Activated CD8-positive, alpha-beta memory T cell treated with anti-CD3 and anti-CD28 coated beads, Interleukin-2, amount 50 U/mL, for 24 hours (primary cell): Measurements from ENCODE around the gene CCDC157.
"Not testable (repeated sequence)": the region's sequence is repeated elsewhere in the genome, so short reads cannot be mapped to it uniquely, and the experiment has no call there.

ENCODE experiments used
- DNase-seq: peaks from one replicate; pipeline ENCODE4 v3.0.0-alpha.2; 2020; ENCODE audit errors: extremely low read depth

CCDC157 gene

DNA sequence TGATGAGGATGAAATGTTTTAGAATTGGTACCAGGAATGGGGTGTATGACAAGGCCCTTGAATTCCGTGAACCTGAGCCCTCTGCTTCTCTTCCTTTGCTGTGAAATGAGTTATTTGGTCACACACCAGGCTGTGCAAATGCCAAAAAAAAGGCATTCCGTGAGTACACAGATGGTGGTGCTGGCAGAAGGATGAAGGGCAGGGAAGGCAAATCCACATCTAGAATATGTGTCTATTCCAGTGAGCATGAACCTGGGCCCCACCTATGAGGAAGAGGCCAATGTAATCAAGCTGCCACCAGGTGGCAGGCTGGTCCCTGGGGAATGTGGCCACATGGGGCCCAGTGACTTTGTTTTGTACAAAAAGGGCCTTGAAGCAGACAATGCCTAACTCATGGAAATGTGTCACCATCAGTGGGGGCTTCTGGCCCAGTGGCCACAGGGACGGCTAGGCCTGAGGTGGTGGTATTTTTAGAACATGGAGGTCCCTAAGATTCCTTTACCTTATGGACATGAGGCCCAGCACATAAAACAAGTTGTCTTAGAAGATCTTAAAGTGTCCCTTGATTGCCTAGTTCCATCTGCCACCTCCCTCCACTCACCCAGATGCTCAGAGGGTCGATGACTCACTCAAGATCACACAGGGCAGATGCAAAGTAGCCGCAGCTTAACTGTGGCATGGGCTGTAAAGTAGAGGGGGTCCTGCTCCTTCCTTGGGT, 34.3 kb downstream of the CCDC157 start:
- DNase-seq: peak; percentile 42

GRCh38 chr22:30392661-30393321, 36.0 kb downstream of the CCDC157 start:
- no peak for DNase-seq

GRCh38 chr22:30393322-30393680, 36.5 kb downstream of the CCDC157 start:
- DNase-seq: no peak

DNA sequence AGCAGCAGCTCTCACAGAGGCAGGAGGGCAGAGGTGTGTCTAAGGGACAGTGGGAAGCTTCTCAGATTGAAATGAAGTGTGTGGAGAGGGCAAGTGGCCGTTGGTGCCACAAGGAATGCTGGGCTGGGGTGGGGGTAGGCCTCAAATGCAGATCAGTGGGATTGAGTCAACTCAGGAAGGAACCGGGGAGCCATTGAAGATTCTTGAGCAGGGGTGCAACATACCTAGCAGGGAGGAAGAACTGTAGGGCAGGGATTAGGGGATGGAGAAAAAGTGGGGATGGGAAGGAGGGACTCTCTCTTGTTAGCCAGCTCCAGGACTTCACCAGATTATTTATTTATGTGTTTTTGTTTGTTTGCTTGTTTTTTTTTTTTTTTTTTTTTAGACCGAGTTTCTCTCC, 37.1 kb downstream of the CCDC157 start:
- DNase-seq: no peak

DNA sequence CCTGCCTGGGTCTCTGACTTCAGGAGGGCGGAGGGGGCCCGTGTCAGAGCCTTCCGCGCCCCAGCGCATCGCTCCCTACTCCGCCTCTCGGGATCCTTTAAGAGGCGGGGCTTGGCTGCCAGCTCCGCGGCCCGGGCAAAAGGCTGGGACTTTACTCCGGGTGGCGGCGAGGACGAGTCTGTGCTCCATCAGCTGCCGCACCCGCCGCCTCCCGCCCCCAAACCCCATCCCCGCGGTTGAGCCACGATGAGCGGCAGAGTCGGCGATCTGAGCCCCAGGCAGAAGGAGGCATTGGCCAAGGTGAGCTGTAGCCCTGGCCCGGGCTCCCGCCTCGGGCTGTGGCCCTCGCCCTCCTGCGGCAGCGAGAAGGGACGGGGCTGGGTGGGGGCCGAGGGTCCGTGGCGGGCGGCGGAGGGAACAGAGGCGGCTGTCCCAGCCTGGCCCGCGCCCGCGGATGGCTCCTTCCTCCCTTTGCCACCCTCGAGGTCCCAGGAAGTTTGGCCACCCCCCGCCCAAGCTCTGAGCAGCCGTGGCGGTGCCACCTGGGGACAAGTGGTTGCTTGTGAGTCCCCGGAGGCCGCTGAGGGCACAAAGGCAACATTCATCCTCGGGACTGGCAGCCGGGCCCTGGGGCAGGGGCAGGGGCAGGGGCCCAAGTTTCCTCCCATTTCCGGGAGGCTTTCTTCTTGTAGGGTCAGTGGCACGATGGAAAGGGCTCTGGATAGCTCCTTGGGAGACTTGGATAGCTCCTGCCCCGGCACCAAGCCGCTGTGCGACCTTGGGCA, 40.3 kb downstream of the CCDC157 start, which contains the start of gene SEC14L2:
Gene SEC14L2, plus strand, starts transcription at position 148 of the 785 bp plus-strand sequence. Its CDS starts 99 bp downstream, at position 247.
- DNase-seq: peak; percentile 19

DNA sequence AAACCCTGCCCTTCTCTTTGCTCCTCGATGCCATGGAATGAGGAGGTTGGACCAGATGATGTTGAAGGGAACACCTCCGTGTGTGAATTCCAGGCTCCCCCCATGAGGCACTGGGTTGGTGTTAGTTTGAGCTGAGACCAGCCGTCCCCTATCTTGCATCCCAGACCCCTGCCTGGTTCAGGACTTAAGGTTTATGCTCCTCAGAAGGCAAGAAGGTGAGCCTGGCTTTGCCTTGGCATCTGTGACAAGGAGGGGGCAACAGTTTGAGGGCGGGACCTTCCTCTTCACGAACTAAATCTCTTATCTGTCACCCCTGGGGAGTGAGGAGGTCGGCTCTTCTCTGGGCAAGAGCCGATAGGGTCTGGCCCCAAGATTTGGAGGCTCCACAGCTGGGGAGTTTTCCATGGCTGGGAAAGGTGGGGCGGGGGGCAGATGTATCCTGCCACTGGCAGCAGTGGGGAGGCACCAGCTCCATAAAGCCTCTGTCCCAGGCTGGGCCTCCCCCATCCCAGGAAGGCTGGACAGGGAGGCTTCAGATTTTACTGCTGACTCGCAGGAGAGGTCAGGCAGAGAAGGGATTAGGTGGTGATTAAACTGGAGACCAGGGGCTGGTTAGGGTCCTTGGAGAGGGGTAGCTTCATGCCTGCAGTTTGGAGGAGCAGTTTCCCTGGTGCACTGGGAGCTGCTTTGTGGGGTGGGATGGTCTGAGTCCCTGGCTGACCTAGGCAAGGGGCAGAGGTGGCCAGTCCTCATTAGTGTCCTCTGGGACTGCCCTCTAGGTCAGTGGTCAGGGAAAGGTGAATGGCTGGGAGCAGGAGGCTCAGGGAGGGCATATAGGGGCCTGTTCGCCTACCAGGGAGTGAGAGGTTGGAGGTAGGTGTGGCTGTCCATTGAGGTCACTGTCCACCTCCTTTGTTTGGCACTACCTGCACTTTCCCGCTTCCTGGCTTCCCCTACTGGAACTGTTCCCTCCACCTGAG, 41.1 kb downstream of the CCDC157 start:
- no peak for DNase-seq

- DNase-seq: no peak
These were observed 42.2 kb downstream of the CCDC157 start for GRCh38 chr22:30398685-30399680.

- no peak for DNase-seq
These were observed 42.9 kb downstream of the CCDC157 start for GRCh38 chr22:30399718-30400117.

DNA sequence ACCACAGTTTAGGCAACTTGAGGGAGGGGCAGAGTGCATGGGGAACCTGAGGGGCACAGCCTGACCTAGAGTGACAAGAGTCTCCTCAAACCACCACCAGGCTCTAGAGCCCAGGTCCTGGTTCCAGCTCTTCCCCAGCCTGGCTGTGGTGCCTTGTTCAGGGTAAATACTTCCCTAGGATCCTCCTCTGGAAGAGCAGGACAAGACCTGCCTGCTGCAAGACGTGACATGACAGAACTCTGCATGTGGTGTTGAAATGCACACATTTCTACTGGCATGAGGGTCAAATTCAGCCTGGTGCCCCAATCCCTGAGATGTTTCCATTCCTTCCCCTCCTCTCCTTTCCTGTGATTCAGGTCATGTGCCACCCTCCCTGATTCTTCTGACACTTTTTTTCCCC, 43.4 kb downstream of the CCDC157 start:
- DNase-seq: no peak

DNA sequence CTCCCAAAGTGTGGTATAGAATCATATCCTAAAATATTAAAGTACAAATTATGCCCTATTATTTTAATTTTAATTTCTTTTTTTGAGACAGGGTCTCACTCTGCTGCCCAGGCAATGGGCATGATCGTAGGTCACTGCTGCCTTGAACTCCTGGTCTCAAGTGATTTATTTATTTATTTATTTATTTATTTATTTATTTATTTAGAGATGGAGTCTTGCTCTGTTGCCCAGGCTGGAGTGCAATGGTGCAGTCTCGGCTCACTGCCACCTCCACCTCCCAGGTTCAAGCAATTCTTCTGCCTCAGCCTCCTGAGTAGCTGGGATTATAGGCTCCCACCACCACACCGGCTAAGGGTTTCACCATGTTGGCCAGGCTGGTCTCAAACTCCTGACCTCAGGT, 44.2 kb downstream of the CCDC157 start:
- not testable (repeated sequence) for DNase-seq

GRCh38 chr22:30402028-30402765, 45.4 kb downstream of the CCDC157 start:
- no peak for DNase-seq

DNA sequence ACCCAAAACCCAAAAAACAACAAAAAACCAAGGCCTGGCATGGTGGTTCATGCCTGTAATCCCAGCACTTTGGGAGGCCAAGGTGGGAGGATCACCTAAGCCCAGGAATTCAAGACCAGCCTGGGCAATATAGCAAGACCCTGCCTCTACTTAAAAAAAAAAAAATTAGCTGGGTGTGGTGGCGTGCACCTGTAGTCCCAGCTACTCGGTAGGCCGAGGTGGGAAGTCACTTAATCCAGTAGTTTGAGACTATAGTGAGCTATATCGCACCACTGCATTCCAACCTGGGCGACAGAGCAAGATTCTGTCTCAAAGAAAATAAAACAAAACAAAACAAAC, 45.9 kb downstream of the CCDC157 start:
- DNase-seq: not testable (repeated sequence)

GRCh38 chr22:30404307-30404706, 47.5 kb downstream of the CCDC157 start:
- no peak for DNase-seq

DNA sequence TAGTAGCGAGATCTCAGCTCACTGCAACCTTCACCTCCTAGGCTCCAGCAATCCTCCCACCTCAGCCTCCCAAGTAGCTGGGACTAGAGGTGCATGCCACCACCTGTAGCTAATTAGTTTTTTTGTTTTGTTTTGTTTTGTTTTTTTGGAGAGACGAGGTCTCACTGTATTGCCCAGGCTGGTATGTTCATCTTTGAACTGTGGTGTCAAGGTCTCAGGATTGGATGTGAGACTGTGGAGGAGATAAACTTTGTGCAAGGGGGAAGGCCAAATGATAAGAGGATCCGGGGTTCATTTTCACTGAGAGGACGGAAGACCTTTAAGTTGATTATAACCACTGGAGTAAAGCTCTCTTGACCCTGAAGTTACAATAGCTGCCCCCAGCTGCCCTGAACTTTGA, 48.9 kb downstream of the CCDC157 start:
- DNase-seq: no peak

- DNase-seq: no peak
These were observed 49.6 kb downstream of the CCDC157 start for GRCh38 chr22:30406400-30406799.

DNA sequence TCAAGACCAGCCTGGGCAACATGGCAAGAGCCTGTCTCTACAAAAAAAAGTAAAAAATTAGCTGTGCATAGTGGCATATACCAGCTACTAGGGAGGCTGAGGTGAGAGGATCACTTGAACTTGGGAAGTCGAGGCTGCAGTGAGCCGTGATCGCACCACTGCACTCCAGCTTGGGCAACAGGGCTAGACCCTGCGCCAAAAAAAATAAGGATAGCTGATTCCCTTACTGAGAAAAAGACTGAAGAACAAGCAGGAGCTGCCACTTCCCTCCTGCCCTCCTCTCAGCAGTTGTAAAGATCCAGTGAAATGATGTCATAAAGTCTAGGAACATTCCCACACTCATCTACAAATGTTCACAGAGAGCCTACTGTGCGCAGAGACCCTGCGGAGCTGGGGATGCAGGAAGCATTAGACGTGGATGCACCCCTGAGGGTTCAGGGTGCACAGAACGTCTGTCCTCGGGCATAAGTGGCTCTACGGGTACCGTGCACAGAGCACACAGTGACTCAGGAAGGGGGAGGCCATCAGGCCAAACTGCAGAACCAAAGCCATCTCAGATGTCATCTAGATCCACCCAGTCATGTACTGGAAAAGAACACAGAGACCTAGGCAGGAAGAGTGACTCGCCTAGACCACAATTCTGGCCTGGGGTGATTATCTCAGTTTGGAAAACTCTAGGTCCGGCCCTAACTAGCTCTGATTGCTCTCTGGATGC, 51.7 kb downstream of the CCDC157 start:
- DNase-seq: no peak

GRCh38 chr22:30411780-30412179, 55.0 kb downstream of the CCDC157 start:
- DNase-seq: no peak

DNA sequence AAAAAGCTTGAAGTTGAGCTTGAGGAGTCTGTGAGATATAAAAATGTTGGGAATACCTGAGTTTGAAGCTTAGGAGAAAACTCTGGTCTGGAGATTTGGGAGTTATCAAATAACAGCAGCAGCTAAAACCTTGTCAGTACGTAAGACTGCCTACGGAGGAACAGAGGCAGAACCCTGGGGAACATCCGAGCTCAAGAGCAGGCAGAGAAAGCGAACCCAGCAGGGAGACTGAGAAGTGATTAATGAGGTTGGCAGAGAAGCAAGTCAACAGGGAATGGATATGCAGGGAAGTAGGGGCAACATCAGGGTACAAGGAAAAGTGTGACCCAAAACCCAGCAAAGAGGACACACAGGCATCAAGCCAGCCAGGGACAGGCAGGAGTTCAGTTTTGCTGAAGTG, 56.2 kb downstream of the CCDC157 start:
- DNase-seq: no peak
